NCI-H128 (cell line): ENCODE results near the gene OR51G2.

ENCODE experiments used
- DNase-seq: peaks from one replicate; lab custom pipeline; 2025; ENCODE audit not compliant: unreplicated experiment; lab: John Stamatoyannopoulos, UW

Gene OR51G2

DNA sequence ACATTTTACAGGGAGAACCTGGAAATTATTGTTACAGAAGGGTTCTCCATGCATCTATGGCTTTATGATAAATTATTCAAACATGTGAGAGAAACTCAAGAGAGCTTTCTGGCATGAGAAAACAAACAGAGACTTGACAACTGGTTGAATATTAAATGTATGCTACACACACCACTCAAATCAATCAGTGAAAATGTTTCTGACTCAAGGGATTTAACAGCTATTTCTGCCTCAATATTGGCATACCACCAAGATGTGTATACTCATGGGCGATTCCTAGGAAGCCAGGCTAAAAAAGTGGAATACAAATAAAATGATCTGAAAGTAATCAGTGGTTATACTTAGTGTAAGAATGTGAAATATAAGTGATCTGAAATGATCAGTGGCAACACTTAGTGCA, 53.3 kb downstream of the OR51G2 start:
- DNase-seq, result no peak

DNA sequence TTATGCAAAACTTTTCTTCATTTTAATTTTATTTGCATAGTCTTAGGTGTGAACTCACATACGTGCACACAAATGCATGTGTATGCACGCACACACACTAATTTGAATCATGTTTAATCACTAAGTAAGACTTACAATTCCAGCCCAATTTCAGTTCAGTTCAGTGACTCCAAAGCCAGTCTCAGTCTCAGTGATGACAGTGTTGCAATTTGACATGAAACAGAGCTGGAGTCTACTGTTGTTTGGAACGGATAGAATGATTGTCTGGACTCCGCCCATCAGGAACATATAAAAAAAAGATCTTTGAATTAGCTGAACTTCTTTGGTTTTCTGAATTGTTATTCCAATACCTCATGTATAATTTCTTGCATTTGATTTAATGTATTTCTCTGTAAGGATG, 55.3 kb downstream of the OR51G2 start:
- no peak for DNase-seq
